ENCODE measurements around the gene CCDC68. TPM values are rescaled to one million over a fixed set of nuclear protein-coding genes. Genes with fewer than 3 reads are reported as not detected.

CCDC68 gene
- total and polyA plus RNA-seq, 9 donors = 0.39 to 3.3 (median 0.58) TPM

DNA sequence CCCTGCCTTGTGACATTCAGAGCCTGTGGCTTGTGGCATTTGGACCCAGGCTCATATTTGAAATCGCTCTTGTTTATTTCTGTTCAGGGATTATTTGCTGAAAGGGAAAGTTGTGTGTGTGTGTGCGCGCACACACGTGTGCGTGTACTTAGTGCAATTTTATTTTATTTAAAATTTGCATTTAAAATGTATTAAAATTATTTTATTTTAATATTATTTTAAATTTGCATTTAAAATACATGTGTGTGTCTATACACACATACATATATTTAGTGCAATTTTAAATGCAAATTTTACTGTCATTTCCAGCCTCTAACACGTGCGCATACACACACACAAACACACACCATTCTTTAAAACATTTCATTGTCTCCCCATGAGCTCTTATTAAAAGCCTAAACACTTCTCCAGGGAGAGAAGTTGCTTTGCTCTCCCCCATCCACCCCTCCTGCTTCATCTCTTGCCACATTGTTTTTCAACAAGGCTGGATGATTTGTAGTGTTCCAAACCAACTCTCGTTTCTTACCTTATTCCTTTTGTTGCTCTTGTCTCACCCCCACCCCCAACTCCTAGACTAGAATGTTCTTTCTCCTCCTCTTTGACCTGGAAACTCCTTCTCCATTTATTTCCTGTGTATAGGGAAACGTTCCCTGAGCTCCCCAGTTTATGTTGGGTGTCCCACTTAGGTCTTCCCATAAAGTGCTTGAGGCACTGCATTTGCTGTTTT, 3.8 kb upstream of the CCDC68 start:
- 82% methylated on average over 3 of the region's 9 CpGs for WGBS (ENCODE audit: insufficient coverage)
- Histone ChIP-seq H3K27ac (ENCODE audit: low read length) (no peak overlapping the region), H3K4me1 (ENCODE audit: control insufficient read depth, insufficient read depth, low read length) (peaks cover 2% of the 10 kb centered on the region), H3K4me3 (ENCODE audit: low read length) (no peak overlapping the region), H3K27me3 (ENCODE audit: control insufficient read depth, insufficient read depth, low read length) (peaks cover 12% of the 10 kb centered on the region), H3K9me3 (replicated peaks; ENCODE audit: control insufficient read depth, low read depth, low read length) (no peaks in the 10 kb centered on the region), H3K36me3 (ENCODE audit: control insufficient read depth, insufficient read depth, low read length) (no peaks in the 10 kb centered on the region)
- DNase-seq = no peak

DNA sequence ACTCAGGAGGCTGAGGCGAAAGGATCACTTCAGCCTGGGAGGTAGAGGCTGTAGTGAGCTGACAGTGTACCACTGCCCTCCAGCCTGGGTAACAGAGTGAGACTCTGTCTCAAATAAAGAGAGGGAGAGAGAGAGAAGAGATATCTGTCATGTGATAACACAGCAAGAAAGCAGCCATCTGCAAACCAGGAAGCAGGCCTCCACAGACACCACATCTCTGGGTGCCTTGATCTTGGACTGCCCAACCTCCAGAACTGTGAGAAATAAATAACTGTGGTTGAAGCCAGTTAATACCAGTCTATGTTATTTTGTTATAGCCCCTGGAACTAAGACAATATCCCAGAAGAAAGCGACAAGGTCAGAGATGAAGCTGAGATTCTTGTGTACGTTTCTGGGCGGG, 2.6 kb upstream of the CCDC68 start:
- H3K4me1 ChIP-seq (ENCODE audit: control insufficient read depth, insufficient read depth, low read length) = peaks cover 2% of the 10 kb centered on the region
- no CpG with 5 or more reads among the region's 4 CpGs for WGBS (ENCODE audit: insufficient coverage)
- H3K4me3 ChIP-seq (ENCODE audit: low read length) = no peak overlapping the region
- H3K36me3 ChIP-seq (ENCODE audit: control insufficient read depth, insufficient read depth, low read length) = no peaks in the 10 kb centered on the region
- no peaks in the 10 kb centered on the region for H3K9me3 ChIP-seq (replicated peaks; ENCODE audit: control insufficient read depth, low read depth, low read length)
- no peak for DNase-seq
- H3K27me3 ChIP-seq (ENCODE audit: control insufficient read depth, insufficient read depth, low read length) = peaks cover 12% of the 10 kb centered on the region
- H3K27ac ChIP-seq (ENCODE audit: low read length) = no peak overlapping the region

DNA sequence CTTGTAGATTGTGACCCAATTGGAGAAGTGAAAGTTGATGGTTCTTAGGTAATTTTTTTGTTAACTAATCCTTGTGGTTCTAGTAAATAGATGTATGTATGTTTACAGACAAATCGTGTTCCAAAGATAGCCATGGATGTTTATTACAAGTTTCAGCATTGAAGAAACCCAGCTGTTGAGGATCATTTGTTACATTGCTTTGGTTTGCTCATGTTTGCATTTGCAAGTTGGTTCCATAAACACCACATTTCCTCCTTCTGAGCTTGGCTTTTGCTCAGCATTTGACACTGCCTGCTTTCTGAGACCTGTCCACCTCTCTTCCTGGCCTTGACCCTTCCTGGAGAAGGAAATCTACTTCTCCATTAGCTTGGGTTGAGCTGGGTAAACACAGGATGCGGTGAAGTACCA, 1.8 kb upstream of the CCDC68 start:
- Histone ChIP-seq H3K27ac (ENCODE audit: low read length) (no peak overlapping the region), H3K4me1 (ENCODE audit: control insufficient read depth, insufficient read depth, low read length) (peaks cover 2% of the 10 kb centered on the region), H3K4me3 (ENCODE audit: low read length) (no peak overlapping the region), H3K27me3 (ENCODE audit: control insufficient read depth, insufficient read depth, low read length) (peaks cover 12% of the 10 kb centered on the region), H3K9me3 (replicated peaks; ENCODE audit: control insufficient read depth, low read depth, low read length) (no peaks in the 10 kb centered on the region), H3K36me3 (ENCODE audit: control insufficient read depth, insufficient read depth, low read length) (no peaks in the 10 kb centered on the region)
- WGBS (ENCODE audit: insufficient coverage) = no CpG with 5 or more reads among the region's 2 CpGs
- DNase-seq = no peak

DNA sequence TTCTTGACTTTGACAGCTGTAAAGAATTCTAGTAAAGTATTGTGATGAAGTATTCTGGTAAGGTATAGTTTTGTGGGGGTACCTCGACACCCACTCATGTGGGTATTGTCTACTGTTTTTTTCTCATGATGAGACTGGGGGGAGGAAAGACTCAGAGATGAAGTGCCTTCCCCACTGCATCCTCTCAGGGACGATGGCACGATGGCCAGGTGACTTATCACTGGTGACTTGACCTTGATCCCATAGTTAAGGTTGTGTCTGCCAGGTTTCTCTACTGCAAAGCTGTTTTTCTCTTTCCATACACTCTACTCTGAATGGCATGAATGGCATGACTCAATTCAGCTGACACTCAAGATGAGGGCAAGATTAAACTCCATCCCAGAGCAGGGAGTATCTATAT, 936 bp upstream of the CCDC68 start:
- Histone ChIP-seq H3K36me3 (ENCODE audit: control insufficient read depth, insufficient read depth, low read length) (no peaks in the 10 kb centered on the region), H3K4me1 (ENCODE audit: control insufficient read depth, insufficient read depth, low read length) (peaks cover 2% of the 10 kb centered on the region), H3K4me3 (ENCODE audit: low read length) (no peak overlapping the region), H3K27ac (ENCODE audit: low read length) (no peak overlapping the region), H3K9me3 (replicated peaks; ENCODE audit: control insufficient read depth, low read depth, low read length) (no peaks in the 10 kb centered on the region), H3K27me3 (ENCODE audit: control insufficient read depth, insufficient read depth, low read length) (peaks cover 12% of the 10 kb centered on the region)
- no peak for DNase-seq
- WGBS (ENCODE audit: insufficient coverage) = no CpG with 5 or more reads among the region's 3 CpGs

GRCh38 chr18:54957996-54958395, 1.3 kb downstream of the CCDC68 start:
- Histone ChIP-seq H3K36me3 (ENCODE audit: control insufficient read depth, insufficient read depth, low read length) (no peaks in the 10 kb centered on the region), H3K4me3 (ENCODE audit: low read length) (no peak overlapping the region), H3K27ac (ENCODE audit: low read length) (no peak overlapping the region), H3K27me3 (ENCODE audit: control insufficient read depth, insufficient read depth, low read length) (peaks cover 12% of the 10 kb centered on the region), H3K9me3 (replicated peaks; ENCODE audit: control insufficient read depth, low read depth, low read length) (no peaks in the 10 kb centered on the region), H3K4me1 (ENCODE audit: control insufficient read depth, insufficient read depth, low read length) (peaks cover 2% of the 10 kb centered on the region)
- DNase-seq = no peak
- WGBS (ENCODE audit: insufficient coverage) = 50% methylated on average over 4 of the region's 5 CpGs

GRCh38 chr18:54957296-54957832, 1.9 kb downstream of the CCDC68 start:
- Histone ChIP-seq H3K36me3 (ENCODE audit: control insufficient read depth, insufficient read depth, low read length) (no peaks in the 10 kb centered on the region), H3K4me1 (ENCODE audit: control insufficient read depth, insufficient read depth, low read length) (peaks cover 2% of the 10 kb centered on the region), H3K27me3 (ENCODE audit: control insufficient read depth, insufficient read depth, low read length) (peaks cover 12% of the 10 kb centered on the region), H3K9me3 (replicated peaks; ENCODE audit: control insufficient read depth, low read depth, low read length) (no peaks in the 10 kb centered on the region), H3K27ac (ENCODE audit: low read length) (no peak overlapping the region), H3K4me3 (ENCODE audit: low read length) (no peak overlapping the region)
- no CpG with 5 or more reads among the region's 2 CpGs for WGBS (ENCODE audit: insufficient coverage)
- no peak for DNase-seq

GRCh38 chr18:54956506-54956905, 2.8 kb downstream of the CCDC68 start:
- no peaks in the 10 kb centered on the region for H3K9me3 ChIP-seq (replicated peaks; ENCODE audit: control insufficient read depth, low read depth, low read length)
- peaks cover 2% of the 10 kb centered on the region for H3K4me1 ChIP-seq (ENCODE audit: control insufficient read depth, insufficient read depth, low read length)
- WGBS (ENCODE audit: insufficient coverage) = no CpG with 5 or more reads among the region's 3 CpGs
- no peak overlapping the region for H3K27ac ChIP-seq (ENCODE audit: low read length)
- DNase-seq = no peak
- H3K36me3 ChIP-seq (ENCODE audit: control insufficient read depth, insufficient read depth, low read length) = no peaks in the 10 kb centered on the region
- no peak overlapping the region for H3K4me3 ChIP-seq (ENCODE audit: low read length)
- H3K27me3 ChIP-seq (ENCODE audit: control insufficient read depth, insufficient read depth, low read length) = peaks cover 12% of the 10 kb centered on the region

DNA sequence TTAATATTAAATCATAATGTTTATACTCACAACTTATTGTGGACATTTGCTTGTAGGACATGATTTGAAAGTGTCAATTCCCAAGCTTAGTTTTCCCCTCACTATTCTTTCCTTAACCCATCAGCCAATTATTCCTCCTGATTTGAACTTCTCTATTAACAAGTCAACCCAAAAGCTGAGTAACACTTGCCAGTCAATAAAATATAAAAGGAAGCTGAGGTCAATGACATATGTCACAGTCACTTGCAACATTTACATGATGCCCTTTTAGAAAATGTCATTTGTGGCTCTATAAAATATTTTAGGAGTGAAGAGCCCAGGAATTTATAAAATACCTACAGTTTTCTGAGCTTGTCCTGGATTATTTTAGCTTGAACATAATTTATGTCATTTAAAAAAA, 7.2 kb downstream of the CCDC68 start:
- no peaks in the 10 kb centered on the region for H3K36me3 ChIP-seq (ENCODE audit: control insufficient read depth, insufficient read depth, low read length)

DNA sequence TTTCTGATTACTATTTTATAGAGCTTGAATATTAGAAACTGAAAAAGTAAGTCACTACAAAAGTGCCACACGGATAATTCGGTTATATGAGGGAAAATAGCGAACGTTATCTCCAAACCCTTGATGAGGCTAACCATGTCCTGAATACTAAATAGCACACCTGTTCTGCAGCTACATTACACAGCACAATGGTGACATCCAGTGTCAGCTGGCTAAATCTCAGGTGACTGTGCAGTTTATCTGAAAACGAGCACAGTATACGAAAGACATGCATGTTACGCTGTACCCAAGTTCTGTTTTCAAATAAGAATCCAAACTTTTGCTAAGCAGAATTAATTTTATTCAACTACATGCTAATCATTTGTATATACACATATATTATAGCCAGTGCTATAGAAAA, 9.0 kb downstream of the CCDC68 start:
- H3K27me3 ChIP-seq (ENCODE audit: control insufficient read depth, insufficient read depth, low read length) = no peaks in the 10 kb centered on the region
- H3K36me3 ChIP-seq (ENCODE audit: control insufficient read depth, insufficient read depth, low read length) = no peaks in the 10 kb centered on the region
- H3K4me1 ChIP-seq (ENCODE audit: control insufficient read depth, insufficient read depth, low read length) = no peaks in the 10 kb centered on the region
- no peak overlapping the region for H3K4me3 ChIP-seq (ENCODE audit: low read length)
- no peaks in the 10 kb centered on the region for H3K9me3 ChIP-seq (replicated peaks; ENCODE audit: control insufficient read depth, low read depth, low read length)
- no peak overlapping the region for H3K27ac ChIP-seq (ENCODE audit: low read length)
- DNase-seq = no peak
- 80% methylated on average over 1 of the region's 7 CpGs for WGBS (ENCODE audit: insufficient coverage)

More for the DNA sequence above, 7.2 kb downstream of the CCDC68 start:
- H3K4me1 ChIP-seq (ENCODE audit: control insufficient read depth, insufficient read depth, low read length) = no peaks in the 10 kb centered on the region
- no peak for DNase-seq
- H3K4me3 ChIP-seq (ENCODE audit: low read length) = no peak overlapping the region
- H3K27ac ChIP-seq (ENCODE audit: low read length) = no peak overlapping the region
- no peaks in the 10 kb centered on the region for H3K9me3 ChIP-seq (replicated peaks; ENCODE audit: control insufficient read depth, low read depth, low read length)
- H3K27me3 ChIP-seq (ENCODE audit: control insufficient read depth, insufficient read depth, low read length) = no peaks in the 10 kb centered on the region

DNA sequence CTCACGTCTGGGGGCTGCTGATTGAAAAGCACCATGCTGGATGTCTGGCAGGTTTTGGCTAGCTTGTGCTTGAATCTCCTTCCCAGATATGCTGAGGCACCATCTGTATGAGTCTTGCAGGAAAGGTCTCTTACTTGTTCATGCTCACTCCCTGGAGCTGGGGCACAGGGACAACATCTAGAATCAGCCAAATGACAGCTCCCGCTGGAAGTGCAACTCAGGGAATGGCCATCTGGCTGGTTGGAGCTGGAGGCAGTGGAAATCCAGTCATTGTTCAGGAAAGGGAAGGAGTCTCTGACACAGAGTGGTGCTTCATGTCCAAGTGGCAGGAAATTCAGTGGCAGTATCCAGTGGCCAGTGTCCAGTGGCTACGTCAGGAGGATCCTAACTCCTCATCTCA, 9.7 kb downstream of the CCDC68 start:
- no peaks in the 10 kb centered on the region for H3K9me3 ChIP-seq (replicated peaks; ENCODE audit: control insufficient read depth, low read depth, low read length)
- no peak for DNase-seq
- H3K36me3 ChIP-seq (ENCODE audit: control insufficient read depth, insufficient read depth, low read length) = no peaks in the 10 kb centered on the region
- H3K4me1 ChIP-seq (ENCODE audit: control insufficient read depth, insufficient read depth, low read length) = no peaks in the 10 kb centered on the region
- WGBS (ENCODE audit: insufficient coverage) = 74% methylated on average over 3 of the region's 3 CpGs
- no peak overlapping the region for H3K4me3 ChIP-seq (ENCODE audit: low read length)
- no peaks in the 10 kb centered on the region for H3K27me3 ChIP-seq (ENCODE audit: control insufficient read depth, insufficient read depth, low read length)
- H3K27ac ChIP-seq (ENCODE audit: low read length) = no peak overlapping the region

All from muscle of leg (tissue), 11 donors.